ENCODE measurements around the gene PPP1R18. TPM values are rescaled to one million over a fixed set of nuclear protein-coding genes. Genes with fewer than 3 reads are reported as not detected.

The PPP1R18 gene
- total and polyA plus RNA-seq, 2 of the 4 experiments (the other 2 are of a cell fraction) = 31.9 to 134 TPM

- H3K14ac ChIP-seq (replicated peaks; ENCODE audit: low read depth, low read length) = no peak overlapping the region
- intact Hi-C loops (cut with micrococcal nuclease) = no loop called here
- H3K9me3 ChIP-seq (ENCODE audit: control insufficient read depth, insufficient read depth, low read length) = no peaks in the 10 kb centered on the region
- TF ChIP-seq CTCF (conservative IDR thresholded peaks at IDR 0.05; ENCODE audit: low read depth, low read length) (no peak), NFE2L2 (IDR thresholded peaks at IDR 0.05; ENCODE audit: low read depth, low read length) (no peak), RFX5 (IDR thresholded peaks at IDR 0.05; ENCODE audit: low read depth, low read length) (no peak), RCOR1 (IDR thresholded peaks at IDR 0.05; ENCODE audit: insufficient replicate concordance, low read length) (no peak), MAFK (IDR thresholded peaks at IDR 0.05; ENCODE audit: low read depth, low read length) (no peak), CEBPB (IDR thresholded peaks at IDR 0.05; ENCODE audit: low read depth, low read length) (no peak), USF2 (IDR thresholded peaks at IDR 0.05; ENCODE audit: low read depth, low read length) (no peak), CHD1 (IDR thresholded peaks at IDR 0.05; ENCODE audit: low read depth, low read length) (no peak), RAD21 (IDR thresholded peaks at IDR 0.05; ENCODE audit: low read length) (no peak), SMC3 (IDR thresholded peaks at IDR 0.05; ENCODE audit: low read depth, low read length) (no peak), POLR2A (IDR thresholded peaks at IDR 0.05; ENCODE audit: low read depth, low read length) (no peak), MAZ (IDR thresholded peaks at IDR 0.05; ENCODE audit: borderline replicate concordance, low read depth, low read length) (no peak), MXI1 (IDR thresholded peaks at IDR 0.05; ENCODE audit: borderline replicate concordance, low read depth, low read length) (no peak), BHLHE40 (IDR thresholded peaks at IDR 0.05; ENCODE audit: low read depth, low read length) (no peak), ELK1 (IDR thresholded peaks at IDR 0.05; ENCODE audit: borderline replicate concordance, low read depth, low read length) (no peak), FOS (IDR thresholded peaks at IDR 0.05; ENCODE audit: low read depth, low read length) (no peak)
- ChIA-PET CTCF (no interaction called here), POLR2A (ENCODE audit: unreplicated experiment) (interaction anchor here (0.5 kb wide), 1 partner anchor 24 kb away, joined by 3 read pairs; no protein-coding TSS in a partner anchor)
- no peaks in the 10 kb centered on the region for H3K79me1 ChIP-seq (ENCODE audit: low read depth in 1 of 2, low read length in 2 of 2)
- no peak overlapping the region for H3K27ac ChIP-seq (ENCODE audit: insufficient read depth, low read length)
- no peak overlapping the region for H4K8ac ChIP-seq (ENCODE audit: low read depth in 2 of 2, low read length in 2 of 2)
- no peak overlapping the region for H2BK120ac ChIP-seq (ENCODE audit: low read depth, low read length)
- no peak overlapping the region for H3K4ac ChIP-seq (ENCODE audit: low read depth, low read length)
- 100% methylated on average over 3 of the region's 4 CpGs; no CpG with 5 or more reads in 1 of the 2 experiments for WGBS, 2 experiments (ENCODE audit: extremely low coverage in 2 of 2, insufficient read length in 1 of 2)
- dilution Hi-C loops (cut with HindIII; ENCODE audit: low sequenced_read_pairs, unreplicated experiment) = no loop called here
- H4K20me1 ChIP-seq (ENCODE audit: insufficient read depth, low read length) = no peaks in the 10 kb centered on the region
- no peaks in the 10 kb centered on the region; the same call in 1 of the 2 replicates for H3K9me1 ChIP-seq (ENCODE audit: insufficient read depth, low read length)
- H3K4me3 ChIP-seq (ENCODE audit: insufficient read depth, low read depth, low read length) = no peak overlapping the region
- ATAC-seq (ENCODE audit: low read depth) (no peak), DNase-seq (no peak)
- no peak overlapping the region for H3K18ac ChIP-seq (ENCODE audit: low read depth, low read length)
- H2BK5ac ChIP-seq (ENCODE audit: low read depth, low read length, poor library complexity, severe bottlenecking) = no peak overlapping the region
- H2AK5ac ChIP-seq (ENCODE audit: low read depth, low read length) = no peak overlapping the region
- H2AFZ ChIP-seq (replicated peaks; ENCODE audit: low read length, poor library complexity) = no peak overlapping the region
- no peak overlapping the region for H2BK20ac ChIP-seq (ENCODE audit: low read depth, low read length)
- H4K5ac ChIP-seq (ENCODE audit: low read depth, low read length) = no peak overlapping the region
- peaks cover 35% of the 10 kb centered on the region for H3K36me3 ChIP-seq (ENCODE audit: control insufficient read depth, insufficient read depth, low read length)
- no TSS peak for BruUV-seq (replicated peaks)
- no peak overlapping the region for H2BK15ac ChIP-seq (ENCODE audit: low read depth, low read length)
- H3K4me1 ChIP-seq (ENCODE audit: control insufficient read depth, insufficient read depth, low read length) = no peaks in the 10 kb centered on the region
- no peak overlapping the region for H4K91ac ChIP-seq (ENCODE audit: insufficient read depth, low read depth, low read length)
- no peaks in the 10 kb centered on the region for H3K27me3 ChIP-seq (ENCODE audit: control insufficient read depth, insufficient read depth, low read length)
- in situ Hi-C loops (cut with MboI; ENCODE audit: low sequenced_read_pairs) = no loop called here
- no peak overlapping the region for H3K9ac ChIP-seq (ENCODE audit: low read depth, low read length)
- H3K23ac ChIP-seq (ENCODE audit: low read depth, low read length) = no peak overlapping the region
- no peak overlapping the region for H3K56ac ChIP-seq (ENCODE audit: extremely low read depth, insufficient read depth, low read length)
- no peak overlapping the region for H3K4me2 ChIP-seq (ENCODE audit: low read depth, low read length)
- no peak overlapping the region for H2AK9ac ChIP-seq (replicated peaks; ENCODE audit: low read depth, low read length, poor library complexity)
These were observed 17.4 kb upstream of the PPP1R18 start for GRCh38 chr6:30703821-30704220.

All from IMR-90 (cell line).